Measurements from ENCODE around the gene PNLIPRP2.

PNLIPRP2 gene

GRCh38 chr10:116673866-116674265 is 53.1 kb downstream of the PNLIPRP2 start:
- H3K9me3 ChIP-seq (ENCODE audit: control insufficient read depth, low read length) = no peaks in the 10 kb centered on the region
- peaks cover 12% of the 10 kb centered on the region for H3K4me1 ChIP-seq
- H2AFZ ChIP-seq = no peak overlapping the region
- no peak overlapping the region for H3K9ac ChIP-seq
- H3K79me2 ChIP-seq = no peaks in the 10 kb centered on the region
- no peaks in the 10 kb centered on the region for H3K27me3 ChIP-seq (ENCODE audit: control insufficient read depth, insufficient read depth, low read length)
- TF ChIP-seq CTCF (IDR thresholded peaks at IDR 0.05) = no peak
- no peak overlapping the region for H3K4me2 ChIP-seq (ENCODE audit: low read length)
- no peaks in the 10 kb centered on the region for H3K36me3 ChIP-seq (ENCODE audit: control insufficient read depth, insufficient read depth, low read length)
- H3K4me3 ChIP-seq (ENCODE audit: low read depth, low read length) = no peak overlapping the region
- H3K27ac ChIP-seq = no peak overlapping the region

DNA sequence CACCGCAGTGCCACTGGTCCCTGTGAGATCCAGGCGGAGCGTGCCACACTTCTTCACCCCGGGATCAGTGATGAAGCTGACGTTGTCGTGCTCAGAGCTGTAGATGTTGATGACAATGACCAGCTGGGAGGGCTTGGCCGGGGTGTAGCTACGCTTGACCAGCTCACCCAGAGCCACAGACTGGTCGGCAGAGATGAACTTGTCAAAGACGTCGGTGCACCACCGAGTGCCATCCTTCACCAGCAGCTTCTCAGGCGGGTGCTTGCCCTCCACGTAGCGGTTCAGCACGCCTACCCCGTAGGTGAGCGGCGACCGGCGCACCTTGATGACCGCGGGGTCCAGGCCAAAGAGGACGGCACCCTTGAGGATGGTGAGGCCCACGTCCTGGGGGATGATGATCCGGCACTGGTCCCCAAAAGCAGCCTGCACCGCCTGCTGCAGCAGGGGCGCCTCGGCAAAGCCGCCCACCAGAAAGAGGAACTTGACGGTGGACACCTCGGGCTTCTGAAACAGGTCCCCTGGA is 54.2 kb downstream of the PNLIPRP2 start:
- Histone ChIP-seq H3K4me2 (ENCODE audit: low read length) (no peak overlapping the region), H3K9me3 (ENCODE audit: control insufficient read depth, low read length) (no peaks in the 10 kb centered on the region), H3K4me1 (peaks cover 12% of the 10 kb centered on the region), H3K27me3 (ENCODE audit: control insufficient read depth, insufficient read depth, low read length) (no peaks in the 10 kb centered on the region), H3K9ac (no peak overlapping the region), H3K27ac (no peak overlapping the region), H2AFZ (no peak overlapping the region), H3K4me3 (ENCODE audit: low read depth, low read length) (no peak overlapping the region), H3K36me3 (ENCODE audit: control insufficient read depth, insufficient read depth, low read length) (no peaks in the 10 kb centered on the region), H3K79me2 (no peaks in the 10 kb centered on the region)
- TF ChIP-seq CTCF (IDR thresholded peaks at IDR 0.05) = no peak

GRCh38 chr10:116676118-116676517 is 55.4 kb downstream of the PNLIPRP2 start:
- Histone ChIP-seq H2AFZ (no peak overlapping the region), H3K27me3 (ENCODE audit: control insufficient read depth, insufficient read depth, low read length) (no peaks in the 10 kb centered on the region), H3K4me2 (ENCODE audit: low read length) (no peak overlapping the region), H3K79me2 (no peaks in the 10 kb centered on the region), H3K27ac (no peak overlapping the region), H3K9me3 (ENCODE audit: control insufficient read depth, low read length) (no peaks in the 10 kb centered on the region), H3K9ac (no peak overlapping the region), H3K4me3 (ENCODE audit: low read depth, low read length) (no peak overlapping the region), H3K4me1 (peaks cover 12% of the 10 kb centered on the region), H3K36me3 (ENCODE audit: control insufficient read depth, insufficient read depth, low read length) (no peaks in the 10 kb centered on the region)
- no peak for TF ChIP-seq CTCF (IDR thresholded peaks at IDR 0.05)

- Histone ChIP-seq H3K79me2 (no peaks in the 10 kb centered on the region), H3K4me2 (ENCODE audit: low read length) (no peak overlapping the region), H3K27ac (no peak overlapping the region), H3K4me3 (ENCODE audit: low read depth, low read length) (no peak overlapping the region), H3K9me3 (ENCODE audit: control insufficient read depth, low read length) (no peaks in the 10 kb centered on the region), H2AFZ (no peak overlapping the region), H3K9ac (no peak overlapping the region), H3K27me3 (ENCODE audit: control insufficient read depth, insufficient read depth, low read length) (no peaks in the 10 kb centered on the region), H3K4me1 (peaks cover 8% of the 10 kb centered on the region), H3K36me3 (ENCODE audit: control insufficient read depth, insufficient read depth, low read length) (no peaks in the 10 kb centered on the region)
- TF ChIP-seq CTCF (IDR thresholded peaks at IDR 0.05) = no peak
Measured at GRCh38 chr10:116676633-116677032, 55.9 kb downstream of the PNLIPRP2 start.

GRCh38 chr10:116679351-116679750 is 58.6 kb downstream of the PNLIPRP2 start:
- H3K36me3 ChIP-seq (ENCODE audit: control insufficient read depth, insufficient read depth, low read length) = no peaks in the 10 kb centered on the region
- H3K79me2 ChIP-seq = no peaks in the 10 kb centered on the region
- no peaks in the 10 kb centered on the region for H3K4me1 ChIP-seq
- H3K27ac ChIP-seq = no peak overlapping the region
- no peak overlapping the region for H3K4me2 ChIP-seq (ENCODE audit: low read length)
- no peak overlapping the region for H2AFZ ChIP-seq
- no peak overlapping the region for H3K4me3 ChIP-seq (ENCODE audit: low read depth, low read length)
- no peak overlapping the region for H3K9ac ChIP-seq
- H3K9me3 ChIP-seq (ENCODE audit: control insufficient read depth, low read length) = no peaks in the 10 kb centered on the region
- H3K27me3 ChIP-seq (ENCODE audit: control insufficient read depth, insufficient read depth, low read length) = no peaks in the 10 kb centered on the region
- no peak for TF ChIP-seq CTCF (IDR thresholded peaks at IDR 0.05)

Measured in parathyroid adenoma (tissue), 2 donors.